SU-DHL-6 (cell line): ENCODE results near the gene RFX4.

Experiments used
- H2AFZ ChIP-seq: fragments of 200-600 bp; sonication (generic); 2 replicates; pipeline ENCODE4 v1.6.1; 2014; ENCODE audit warnings: low read depth, mild to moderate bottlenecking, moderate library complexity, mixed read lengths, antibody characterized with exemption, low read length; ENCODE audit not compliant: severe bottlenecking
- H3F3A ChIP-seq: fragments of 200-600 bp; shearing (Covaris generic); 2 replicates; pipeline ENCODE4 v1.6.0; 2016; ENCODE audit warnings: antibody characterized with exemption, mild to moderate bottlenecking; ENCODE audit not compliant: insufficient read depth
- H3K27ac ChIP-seq: fragments of 200-600 bp; sonication (generic); 2 replicates; pipeline ENCODE4 v1.5.1; 2016; ENCODE audit warnings: low read depth, mild to moderate bottlenecking, low read length, moderate library complexity, mixed read lengths
- H3K27me3 ChIP-seq: fragments of 200-600 bp; sonication (generic), shearing (Covaris generic); 2 replicates; pipeline ENCODE4 v1.6.0; 2014; ENCODE audit warnings: mild to moderate bottlenecking, low read length
- H3K36me3 ChIP-seq: fragments of 200-600 bp; sonication (generic); 2 replicates; pipeline ENCODE4 v1.6.1; 2014; ENCODE audit warnings: mild to moderate bottlenecking, low read length, mixed read lengths
- H3K4me2 ChIP-seq: fragments of 300-600, 200-600 bp; shearing (Covaris generic), sonication (generic); 2 replicates; pipeline ENCODE4 v1.6.0; 2014; ENCODE audit warnings: low read length, low read depth, mild to moderate bottlenecking; ENCODE audit not compliant: poor library complexity, severe bottlenecking
- H3K4me3 ChIP-seq: fragments of 200-600 bp; sonication (generic); 2 replicates; pipeline ENCODE4 v1.5.1; 2014; ENCODE audit warnings: antibody characterized with exemption, low read length, mild to moderate bottlenecking, mixed read lengths; ENCODE audit not compliant: insufficient read depth, poor library complexity, severe bottlenecking
- H3K79me2 ChIP-seq: fragments of 200-600 bp; sonication (generic); 2 replicates; pipeline ENCODE4 v1.6.1; 2014; ENCODE audit warnings: mild to moderate bottlenecking, low read length, moderate library complexity; ENCODE audit not compliant: insufficient read depth
- H3K9ac ChIP-seq: fragments of 200-600 bp; sonication (generic); 2 replicates; pipeline ENCODE4 v1.7.0; 2014; ENCODE audit warnings: mild to moderate bottlenecking, low read length
- H3K9me2 ChIP-seq: fragments of 200-600 bp; sonication (generic); replicated peaks from 2 replicates; pipeline ENCODE4 v1.6.1; 2014; ENCODE audit warnings: low read length; ENCODE audit not compliant: insufficient read depth
- H3K9me3 ChIP-seq: fragments of 200-600 bp; sonication (generic); 2 replicates; pipeline ENCODE4 v1.6.1; 2014; ENCODE audit warnings: low read length, mixed read lengths; ENCODE audit not compliant: insufficient read depth
- H4K20me1 ChIP-seq: fragments of 200-600 bp; sonication (generic); 2 replicates; pipeline ENCODE4 v1.6.1; 2014; ENCODE audit warnings: low read depth, mild to moderate bottlenecking, antibody characterized with exemption, low read length, moderate library complexity, mixed read lengths
- EZH2phosphoT487 ChIP-seq: fragments of 200-600 bp; sonication (generic), shearing (Covaris generic); conservative IDR thresholded peaks from 2 replicates; pipeline ENCODE4 v1.6.1; 2018; ENCODE audit warnings: mild to moderate bottlenecking, antibody characterized with exemption, low read length, moderate library complexity, mixed read lengths
- TF ChIP-seq, protein P1 (sequence below): fragments of 200-600 bp; sonication (generic); IDR thresholded peaks from one replicate; pipeline ENCODE4 v1.5.1; 2017; ENCODE audit warnings: antibody characterized with exemption, mild to moderate bottlenecking, low read length, moderate library complexity; ENCODE audit not compliant: insufficient read depth, poor library complexity, severe bottlenecking

Gene RFX4

DNA sequence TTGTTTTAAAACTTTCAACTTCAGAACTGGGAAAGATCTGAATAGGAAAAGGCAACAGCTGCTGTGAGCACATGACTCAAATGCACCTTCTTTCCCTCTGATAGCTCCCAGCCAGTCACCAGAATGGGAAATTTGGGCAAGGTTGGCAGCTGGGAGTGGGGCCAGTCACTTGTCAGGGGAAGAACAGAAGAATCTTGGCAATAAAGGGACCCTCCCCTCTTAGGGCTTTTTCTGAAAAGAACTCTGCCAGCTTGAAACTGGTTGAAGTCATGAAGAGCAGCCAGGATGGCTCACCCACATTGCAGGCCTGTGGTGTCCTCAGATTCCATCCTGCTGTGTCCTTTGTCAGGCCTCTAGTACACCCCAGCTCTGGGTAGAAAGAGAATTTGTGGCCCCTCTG, 181.4 kb downstream of the RFX4 start:
- TF ChIP-seq EZH2phosphoT487 = no peak
- TF ChIP-seq, protein P1, sequence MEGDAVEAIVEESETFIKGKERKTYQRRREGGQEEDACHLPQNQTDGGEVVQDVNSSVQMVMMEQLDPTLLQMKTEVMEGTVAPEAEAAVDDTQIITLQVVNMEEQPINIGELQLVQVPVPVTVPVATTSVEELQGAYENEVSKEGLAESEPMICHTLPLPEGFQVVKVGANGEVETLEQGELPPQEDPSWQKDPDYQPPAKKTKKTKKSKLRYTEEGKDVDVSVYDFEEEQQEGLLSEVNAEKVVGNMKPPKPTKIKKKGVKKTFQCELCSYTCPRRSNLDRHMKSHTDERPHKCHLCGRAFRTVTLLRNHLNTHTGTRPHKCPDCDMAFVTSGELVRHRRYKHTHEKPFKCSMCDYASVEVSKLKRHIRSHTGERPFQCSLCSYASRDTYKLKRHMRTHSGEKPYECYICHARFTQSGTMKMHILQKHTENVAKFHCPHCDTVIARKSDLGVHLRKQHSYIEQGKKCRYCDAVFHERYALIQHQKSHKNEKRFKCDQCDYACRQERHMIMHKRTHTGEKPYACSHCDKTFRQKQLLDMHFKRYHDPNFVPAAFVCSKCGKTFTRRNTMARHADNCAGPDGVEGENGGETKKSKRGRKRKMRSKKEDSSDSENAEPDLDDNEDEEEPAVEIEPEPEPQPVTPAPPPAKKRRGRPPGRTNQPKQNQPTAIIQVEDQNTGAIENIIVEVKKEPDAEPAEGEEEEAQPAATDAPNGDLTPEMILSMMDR = no peak
- H3K27me3 ChIP-seq = no peaks in the 10 kb centered on the region
- H3K4me3 ChIP-seq = no peak overlapping the region
- no peak overlapping the region for H3K4me2 ChIP-seq
- no peaks in the 10 kb centered on the region for H3K9me3 ChIP-seq
- no peak overlapping the region for H3K27ac ChIP-seq
- H3K9me2 ChIP-seq = no peaks in the 10 kb centered on the region
- no peak overlapping the region for H3K9ac ChIP-seq
- H3K36me3 ChIP-seq = no peaks in the 10 kb centered on the region
- H2AFZ ChIP-seq = no peak overlapping the region
- H3F3A ChIP-seq = peaks cover 6% of the 10 kb centered on the region; the same call in 1 of the 2 replicates
- no peaks in the 10 kb centered on the region for H3K79me2 ChIP-seq
- no peaks in the 10 kb centered on the region for H4K20me1 ChIP-seq

DNA sequence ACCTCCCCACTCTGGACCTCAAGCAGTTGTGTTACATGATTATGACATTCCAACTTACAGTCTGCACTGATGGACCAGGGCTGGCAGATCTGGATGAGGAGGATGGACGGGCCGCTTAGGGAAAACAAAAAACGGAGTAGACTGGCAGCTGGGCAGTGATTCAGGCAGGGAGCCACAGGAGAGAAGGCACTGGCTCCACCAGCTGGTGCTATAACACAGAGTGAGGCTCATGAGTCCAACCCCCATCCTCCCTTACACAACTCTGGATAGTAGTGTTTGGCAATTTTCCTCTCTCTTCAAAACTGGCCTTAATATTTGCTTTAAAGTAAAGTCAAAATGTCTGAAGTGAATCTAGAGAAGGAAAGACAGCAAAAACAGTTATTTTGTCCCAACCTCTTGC, 181.9 kb downstream of the RFX4 start:
- Histone ChIP-seq H3K27me3 (no peaks in the 10 kb centered on the region), H3K4me3 (no peak overlapping the region), H3F3A (peaks cover 6% of the 10 kb centered on the region; the same call in 1 of the 2 replicates), H3K9me2 (no peaks in the 10 kb centered on the region), H3K36me3 (no peaks in the 10 kb centered on the region), H4K20me1 (no peaks in the 10 kb centered on the region), H3K27ac (no peak overlapping the region), H3K79me2 (no peaks in the 10 kb centered on the region), H2AFZ (no peak overlapping the region), H3K9ac (no peak overlapping the region), H3K9me3 (no peaks in the 10 kb centered on the region), H3K4me2 (no peak overlapping the region)
- TF ChIP-seq, protein P1 = no peak
- TF ChIP-seq EZH2phosphoT487 = no peak

DNA sequence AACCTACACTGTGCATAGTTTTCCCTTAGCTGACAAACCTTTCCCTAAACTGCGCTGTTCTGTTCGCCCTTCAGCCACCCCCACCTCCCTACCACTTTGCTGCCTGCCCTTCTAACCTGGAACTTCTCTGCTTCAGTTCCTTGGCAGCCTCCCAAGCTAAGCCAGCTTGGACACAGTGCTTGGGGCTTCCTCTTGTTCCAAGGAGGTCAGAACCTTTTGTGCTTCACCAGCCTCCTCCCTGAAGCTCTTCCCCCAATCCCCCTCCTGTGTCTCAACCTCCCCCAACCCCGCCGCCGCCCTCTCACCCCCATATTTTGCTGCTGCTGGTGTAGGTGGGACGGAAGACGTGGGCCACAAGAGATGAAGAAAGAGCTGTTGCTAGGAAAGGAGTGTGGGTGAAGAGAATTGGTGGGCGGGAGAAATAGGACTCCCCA, 183.6 kb downstream of the RFX4 start:
- Histone ChIP-seq H3K79me2 (no peaks in the 10 kb centered on the region), H3K4me3 (no peak overlapping the region), H3K36me3 (no peaks in the 10 kb centered on the region), H3K4me2 (no peak overlapping the region), H3K9ac (no peak overlapping the region), H3K27ac (no peak overlapping the region), H4K20me1 (no peaks in the 10 kb centered on the region), H3K9me2 (no peaks in the 10 kb centered on the region), H3K9me3 (no peaks in the 10 kb centered on the region), H3F3A (no peaks in the 10 kb centered on the region), H2AFZ (no peak overlapping the region), H3K27me3 (no peaks in the 10 kb centered on the region)
- TF ChIP-seq EZH2phosphoT487 = no peak
- TF ChIP-seq, protein P1 = no peak

DNA sequence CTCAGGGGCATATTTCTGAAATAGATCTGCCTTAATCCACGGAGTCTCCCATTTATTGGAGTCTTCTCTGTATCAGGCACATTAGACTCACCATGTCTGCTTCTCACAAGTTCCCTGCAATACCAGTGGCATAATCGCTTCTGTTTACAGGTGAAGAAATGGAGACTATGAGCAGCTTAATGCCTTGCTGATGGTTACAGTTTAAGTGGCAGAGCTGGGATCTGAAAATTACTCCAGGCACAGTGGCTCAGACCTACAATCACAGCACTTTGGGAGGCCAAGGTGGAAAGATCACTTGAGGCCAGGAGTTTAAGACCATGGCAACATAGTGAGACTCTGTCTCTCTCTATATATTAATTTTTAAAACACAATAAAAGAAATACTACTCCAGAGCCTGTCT, 184.4 kb downstream of the RFX4 start:
- no peaks in the 10 kb centered on the region for H3K79me2 ChIP-seq
- H3K4me2 ChIP-seq = no peak overlapping the region
- TF ChIP-seq EZH2phosphoT487 = no peak
- TF ChIP-seq, protein P1 = no peak
- no peaks in the 10 kb centered on the region for H3K27me3 ChIP-seq
- H3K9me2 ChIP-seq = no peaks in the 10 kb centered on the region
- no peaks in the 10 kb centered on the region for H3K36me3 ChIP-seq
- no peak overlapping the region for H2AFZ ChIP-seq
- H3K27ac ChIP-seq = no peak overlapping the region
- no peak overlapping the region for H3K9ac ChIP-seq
- no peak overlapping the region for H3K4me3 ChIP-seq
- H3F3A ChIP-seq = no peaks in the 10 kb centered on the region
- H3K9me3 ChIP-seq = no peaks in the 10 kb centered on the region
- H4K20me1 ChIP-seq = no peaks in the 10 kb centered on the region
